ENCODE results near the gene KANK4. TPM values are rescaled to one million over a fixed set of nuclear protein-coding genes. Genes with fewer than 3 reads are reported as not detected.

The KANK4 gene
- total RNA-seq, 1 experiment from 2014 or later, result not detected

DNA sequence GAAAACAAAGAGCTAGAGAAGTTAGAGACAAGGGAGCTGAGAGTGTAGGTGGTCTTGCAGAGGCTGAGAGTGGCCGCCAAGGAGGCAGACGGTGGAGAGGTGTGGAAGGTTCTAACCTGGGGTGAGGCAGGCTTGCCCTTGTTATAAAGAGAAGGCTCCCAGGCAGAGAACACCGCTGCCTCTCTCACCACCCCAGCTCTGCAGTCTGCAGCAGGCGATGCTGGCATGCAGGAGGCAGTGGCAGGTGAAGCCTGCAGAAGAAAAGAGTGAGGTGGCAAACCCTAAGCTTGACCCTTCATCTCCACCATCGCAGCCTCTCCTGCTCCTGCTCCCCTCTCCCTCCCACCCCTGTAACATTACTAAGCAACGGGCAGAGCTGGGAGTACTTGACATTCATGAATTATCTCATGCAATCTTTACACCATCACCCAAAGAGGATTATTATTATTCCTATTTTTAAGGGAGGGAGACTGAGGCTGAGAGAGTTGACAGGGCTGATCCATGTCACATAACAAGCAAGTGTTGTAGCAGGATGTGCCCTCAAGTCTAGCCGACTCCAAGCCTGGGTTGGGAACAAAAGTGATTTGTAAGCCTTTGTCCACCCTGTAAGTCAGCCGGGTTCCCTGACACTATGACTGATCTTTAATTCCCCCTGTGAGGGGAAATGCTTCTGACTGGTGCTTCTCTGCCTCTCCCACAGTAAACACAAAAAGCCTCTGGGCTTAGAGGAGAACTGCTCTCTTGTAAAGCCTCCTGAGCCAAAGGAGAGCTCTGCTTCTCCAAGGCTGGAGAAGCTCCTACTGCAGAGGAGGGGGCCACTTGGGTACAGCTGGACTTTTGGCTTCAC lies 36.1 kb downstream of the KANK4 start:
- in situ Hi-C loops (cut with HindIII; ENCODE audit: low pct_unique_long_range_greater_than_20kb, low sequenced_read_pairs), result no loop called here
- no peak for DNase-seq (ENCODE audit: low read depth)

DNA sequence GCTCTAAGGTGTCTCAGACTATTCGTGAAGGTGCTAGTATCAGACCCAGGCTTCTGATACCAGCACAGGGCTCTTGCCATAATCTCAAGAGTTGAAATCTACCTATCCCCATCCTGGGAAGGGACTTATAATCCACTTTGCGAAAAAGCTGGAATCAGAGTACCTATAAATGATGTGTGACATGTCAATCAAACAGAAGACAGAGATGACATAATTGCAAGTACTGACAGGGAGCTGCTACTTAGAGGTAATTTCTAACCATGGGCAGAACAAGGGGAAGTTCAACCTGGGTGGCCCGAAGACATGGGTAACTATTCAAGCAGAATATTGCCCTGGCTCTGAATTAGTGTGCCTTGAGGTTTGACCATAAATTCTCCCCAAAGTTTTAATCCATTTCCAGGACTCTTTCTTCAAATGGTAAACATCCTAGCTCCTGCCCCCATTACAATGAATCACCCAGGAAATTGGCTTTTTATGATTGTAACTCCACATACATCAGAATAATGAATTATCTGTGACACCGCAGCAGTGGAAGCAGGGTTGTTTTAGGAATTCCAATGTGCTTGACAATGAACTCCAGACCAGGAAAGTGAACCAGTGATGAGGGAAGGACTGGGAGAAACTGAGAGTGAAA lies 37.2 kb downstream of the KANK4 start:
- no peak for DNase-seq (ENCODE audit: low read depth)
- in situ Hi-C loops (cut with HindIII; ENCODE audit: low pct_unique_long_range_greater_than_20kb, low sequenced_read_pairs), result no loop called here

DNA sequence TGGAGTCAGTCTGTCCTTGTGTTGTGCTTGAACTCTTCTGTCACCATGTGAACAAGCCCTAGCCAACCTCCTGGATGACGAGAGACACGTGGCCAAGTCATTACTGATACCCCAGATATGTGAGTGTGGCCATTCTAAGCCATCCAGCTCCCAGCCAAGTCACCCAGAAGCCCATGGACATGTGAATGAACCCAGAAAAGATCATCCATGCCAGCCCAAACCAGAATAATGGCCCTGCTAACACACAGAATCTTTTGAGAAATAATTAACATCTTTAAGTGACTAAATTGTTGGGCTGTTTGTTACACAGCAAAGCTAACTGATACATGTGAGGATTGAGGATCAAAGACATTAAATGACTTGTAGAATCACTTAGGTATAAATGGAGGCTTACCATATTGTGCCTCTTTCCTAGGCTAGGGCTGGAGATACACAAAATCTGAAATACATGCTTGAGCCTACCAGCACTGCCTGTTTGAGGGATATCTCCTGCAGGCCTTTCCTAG lies 38.2 kb downstream of the KANK4 start:
- no peak for DNase-seq (ENCODE audit: low read depth)
- in situ Hi-C loops (cut with HindIII; ENCODE audit: low pct_unique_long_range_greater_than_20kb, low sequenced_read_pairs), result no loop called here

DNA sequence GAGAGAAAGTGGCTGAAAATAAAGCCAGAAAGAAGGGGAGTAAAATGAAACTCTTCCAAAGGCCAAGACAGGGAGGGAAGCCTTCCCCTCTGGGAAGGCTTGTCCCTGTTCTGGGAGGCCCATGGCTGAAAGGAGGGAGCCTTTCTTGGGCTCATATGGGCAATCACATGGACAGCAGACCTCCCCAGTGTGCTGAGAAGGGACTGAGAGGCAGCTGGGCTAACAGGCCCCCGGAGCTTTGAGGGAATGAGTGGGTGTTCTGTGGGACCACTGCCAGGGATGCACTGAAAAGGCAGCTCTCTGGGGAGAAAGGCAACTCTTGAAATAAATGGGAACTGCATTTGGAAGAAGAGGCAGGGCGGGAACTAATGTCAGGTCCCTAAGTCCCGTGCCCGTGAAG lies 39.1 kb downstream of the KANK4 start:
- in situ Hi-C loops (cut with HindIII; ENCODE audit: low pct_unique_long_range_greater_than_20kb, low sequenced_read_pairs), result no loop called here
- no peak for DNase-seq (ENCODE audit: low read depth)

DNA sequence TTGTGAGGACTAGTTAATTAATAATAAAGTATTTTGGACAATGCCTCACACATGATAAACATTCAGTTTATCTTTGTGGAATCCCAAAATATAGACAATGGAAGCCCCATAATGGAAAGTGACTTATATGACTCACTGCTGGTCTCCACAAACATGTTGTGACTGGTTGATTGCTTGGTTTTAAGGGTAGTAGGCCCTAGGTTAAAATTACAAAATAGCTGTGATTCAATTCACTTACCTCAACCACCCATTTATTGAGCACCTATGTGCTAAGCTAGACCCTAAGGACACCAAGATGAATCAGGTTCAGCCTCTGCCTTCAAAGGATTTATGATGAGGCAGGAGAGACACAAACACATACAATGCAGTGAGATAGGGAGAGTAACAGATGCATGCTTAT lies 42.4 kb downstream of the KANK4 start:
- DNase-seq (ENCODE audit: low read depth), result no peak
- in situ Hi-C loops (cut with HindIII; ENCODE audit: low pct_unique_long_range_greater_than_20kb, low sequenced_read_pairs), result no loop called here

DNA sequence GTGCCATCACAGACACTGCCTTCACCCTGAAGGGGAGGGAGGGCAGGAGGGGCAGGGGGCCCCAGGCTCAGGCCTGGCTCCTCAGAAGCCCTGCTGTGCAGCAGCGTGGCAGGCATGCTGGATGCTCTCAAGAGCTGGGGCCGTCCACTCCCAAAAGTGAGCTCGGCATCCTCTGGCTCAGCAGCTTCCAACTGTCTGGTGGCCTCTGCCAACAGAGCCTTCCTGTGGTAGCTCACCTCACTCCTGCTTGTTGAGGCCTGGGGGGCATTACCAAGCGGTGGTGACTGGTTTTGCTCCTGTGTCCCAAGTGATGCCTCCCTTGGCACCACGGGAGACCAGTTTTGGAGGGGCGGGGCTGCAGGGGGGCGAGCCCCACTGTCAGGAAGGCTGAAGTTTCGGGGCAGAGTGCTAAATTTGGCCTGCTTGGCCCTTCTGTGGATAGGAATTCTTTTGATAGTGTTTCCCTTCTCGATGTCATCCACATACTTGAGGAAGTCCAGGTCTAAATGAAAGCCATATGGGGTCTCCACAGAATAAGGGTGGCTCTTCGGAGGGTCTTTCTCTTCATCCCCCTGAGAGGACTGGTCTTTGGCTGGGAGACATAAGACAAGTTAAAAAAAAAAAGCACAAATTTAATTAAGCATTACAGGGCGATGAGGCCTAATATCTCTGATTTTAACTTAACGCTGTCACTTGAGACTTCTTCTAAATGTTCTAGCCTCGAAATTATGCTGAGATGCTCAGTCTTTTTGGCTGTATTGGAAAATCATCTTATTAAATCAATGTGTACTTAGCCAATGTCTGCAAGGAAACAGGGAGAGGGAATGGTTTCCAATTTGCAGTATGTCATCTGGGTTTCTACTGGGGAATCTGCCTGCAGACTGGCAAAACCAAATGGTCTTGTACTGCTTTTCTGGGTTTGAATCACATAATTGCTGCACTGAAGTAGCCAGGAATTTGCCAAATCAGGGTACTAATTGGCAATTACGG lies 44.4 kb downstream of the KANK4 start:
- in situ Hi-C loops (cut with HindIII; ENCODE audit: low pct_unique_long_range_greater_than_20kb, low sequenced_read_pairs), result no loop called here
- no peak for DNase-seq (ENCODE audit: low read depth)

DNA sequence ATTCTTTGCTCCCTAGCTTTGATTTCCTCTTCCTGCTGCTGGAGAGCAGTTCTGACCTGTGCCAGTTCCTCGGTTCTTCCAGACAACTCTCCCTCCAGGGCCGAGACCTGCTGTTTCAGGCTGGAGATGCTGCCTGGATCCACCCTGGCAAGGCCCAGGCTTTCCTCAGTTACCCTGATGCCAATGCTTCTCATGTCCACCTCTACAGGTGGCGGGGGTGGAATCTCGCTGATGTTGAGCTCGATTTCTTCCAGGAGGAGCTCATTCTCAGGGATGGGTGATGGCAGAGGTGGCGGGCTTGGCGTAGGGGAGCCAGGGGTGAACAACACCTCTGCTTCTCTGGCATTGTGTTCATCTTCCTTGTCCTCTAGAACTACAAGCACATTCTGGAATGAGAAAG lies 45.3 kb downstream of the KANK4 start:
- in situ Hi-C loops (cut with HindIII; ENCODE audit: low pct_unique_long_range_greater_than_20kb, low sequenced_read_pairs), result no loop called here
- DNase-seq (ENCODE audit: low read depth), result no peak

DNA sequence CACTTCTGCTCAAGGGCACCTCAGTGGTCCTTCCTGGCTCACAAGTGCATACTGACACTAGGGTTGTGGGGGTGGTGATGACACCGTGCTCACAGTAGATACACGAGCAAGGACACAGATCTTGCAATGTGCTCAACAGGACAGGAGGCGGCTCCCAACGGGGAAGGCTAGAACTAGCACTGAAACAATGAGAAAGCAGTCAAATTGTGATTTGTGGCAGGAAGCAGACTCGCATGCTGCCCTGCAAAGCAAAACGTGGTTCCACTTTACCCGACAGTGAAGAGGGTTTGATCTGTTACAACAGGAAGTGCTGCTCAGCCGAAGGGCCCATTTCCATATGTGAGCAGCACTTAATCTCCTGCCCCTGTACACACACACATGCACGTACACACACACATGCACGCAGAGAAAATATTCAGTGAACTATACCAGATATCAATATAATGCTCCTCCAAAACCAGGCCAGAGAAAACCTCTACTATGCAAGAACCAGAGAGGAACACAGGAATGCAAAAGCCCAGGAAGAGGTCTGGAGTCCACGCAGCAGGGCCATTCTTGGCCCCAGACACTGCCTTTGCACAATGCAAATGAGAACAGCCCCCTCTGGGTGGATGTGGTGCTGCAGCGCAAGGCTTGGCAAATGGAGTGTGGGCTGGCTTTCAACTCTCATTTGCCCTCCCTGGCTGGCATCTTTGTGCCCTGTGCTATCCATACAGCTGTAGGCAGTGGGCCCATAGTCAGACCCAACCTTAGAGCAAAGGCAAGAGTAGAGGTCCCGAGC lies 47.1 kb downstream of the KANK4 start:
- no peak for DNase-seq (ENCODE audit: low read depth)

DNA sequence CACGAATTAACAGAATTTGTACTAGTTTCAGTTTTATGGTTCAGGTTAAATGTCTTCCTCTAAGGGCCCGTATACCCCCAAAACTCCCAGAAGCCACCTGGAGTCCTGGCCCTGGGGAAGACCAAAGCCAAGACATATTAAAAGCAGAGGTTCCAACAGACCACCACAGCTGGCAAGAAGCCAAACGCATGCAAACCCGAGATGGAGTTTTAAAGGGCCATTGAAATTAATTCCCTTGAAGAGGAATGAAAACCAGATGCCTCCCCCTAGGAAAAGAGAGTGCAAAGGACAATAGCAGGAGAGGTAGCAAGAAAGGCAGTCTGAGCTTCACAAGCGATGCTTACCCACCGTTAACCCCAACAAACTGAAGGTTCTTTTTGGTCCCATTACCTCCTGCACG lies 48.1 kb downstream of the KANK4 start:
- in situ Hi-C loops (cut with HindIII; ENCODE audit: low pct_unique_long_range_greater_than_20kb, low sequenced_read_pairs), result no loop called here
- no peak for DNase-seq (ENCODE audit: low read depth)

More for the DNA sequence above, 47.1 kb downstream of the KANK4 start:
- in situ Hi-C loops (cut with HindIII; ENCODE audit: low pct_unique_long_range_greater_than_20kb, low sequenced_read_pairs), result no loop called here

DNA sequence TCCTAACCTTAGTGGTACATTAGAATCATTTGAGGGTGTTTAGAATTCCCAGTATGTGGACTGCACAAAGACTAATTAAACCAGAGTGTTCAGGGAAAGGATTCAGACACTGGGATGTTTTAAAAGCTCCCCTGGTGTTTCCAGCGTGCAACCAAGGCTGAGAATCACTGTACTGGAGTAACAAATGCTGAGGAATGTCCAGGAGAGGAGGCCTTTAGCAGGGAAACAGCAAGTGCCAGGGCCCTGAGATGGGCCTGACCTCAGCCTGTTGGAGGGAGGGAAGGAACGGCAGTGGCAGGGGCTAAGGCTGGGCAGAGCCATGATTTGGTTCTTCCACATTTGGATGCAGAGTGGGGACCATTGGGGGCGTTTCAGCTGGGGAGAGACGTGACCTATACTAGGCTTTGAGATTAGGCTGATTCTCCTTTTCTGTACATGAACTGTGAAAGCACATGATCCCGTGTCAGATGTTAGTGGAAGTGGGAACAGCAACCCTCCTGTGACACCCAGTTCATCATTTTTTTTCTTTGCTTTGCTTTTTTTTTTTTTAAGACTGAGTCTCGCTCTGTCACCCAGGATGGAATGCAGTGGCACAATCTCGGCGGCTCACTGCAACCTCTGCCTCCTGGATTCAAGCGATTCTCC lies 49.3 kb downstream of the KANK4 start:
- no peak for DNase-seq (ENCODE audit: low read depth)
- in situ Hi-C loops (cut with HindIII; ENCODE audit: low pct_unique_long_range_greater_than_20kb, low sequenced_read_pairs), result no loop called here

DNA sequence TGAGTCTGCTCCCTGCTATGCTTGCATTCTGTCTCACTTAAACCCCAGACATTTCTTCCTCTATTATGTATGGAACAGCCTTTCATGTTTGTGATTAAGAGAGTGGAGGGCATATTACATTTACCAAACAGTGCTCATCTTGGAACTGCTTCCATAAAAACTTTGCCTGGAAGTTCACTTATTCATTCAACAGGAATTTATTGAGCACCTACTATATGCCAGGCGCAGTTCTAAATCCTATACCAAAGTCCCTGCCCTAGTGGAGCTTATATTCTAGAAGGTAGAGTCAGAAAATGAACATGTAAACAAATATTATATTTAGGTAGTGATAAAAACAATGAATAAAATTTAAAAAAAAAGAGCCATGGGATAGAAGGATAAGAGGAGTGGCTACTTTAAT lies 49.8 kb downstream of the KANK4 start:
- DNase-seq (ENCODE audit: low read depth), result no peak
- in situ Hi-C loops (cut with HindIII; ENCODE audit: low pct_unique_long_range_greater_than_20kb, low sequenced_read_pairs), result no loop called here

DNA sequence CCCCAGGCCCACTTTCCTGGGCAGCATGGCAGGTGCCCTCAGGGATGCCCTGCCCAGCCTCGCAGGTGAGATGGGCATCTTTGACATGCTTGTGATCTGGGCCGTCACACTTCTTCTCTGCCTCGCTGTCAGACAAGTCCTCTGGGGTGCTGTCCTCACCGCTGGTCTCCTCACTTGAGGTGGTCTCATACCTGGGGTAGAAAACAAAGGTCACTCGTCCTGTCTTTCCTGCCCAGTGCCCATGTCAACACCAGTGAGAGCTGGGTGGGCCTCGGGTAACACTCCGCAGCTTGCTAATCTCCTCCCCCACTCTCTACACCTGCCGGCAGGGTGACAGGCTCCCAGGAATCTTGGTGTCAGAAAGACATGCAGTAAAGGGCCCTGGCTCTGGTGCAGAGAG lies 50.9 kb downstream of the KANK4 start:
- no peak for DNase-seq (ENCODE audit: low read depth)
- in situ Hi-C loops (cut with HindIII; ENCODE audit: low pct_unique_long_range_greater_than_20kb, low sequenced_read_pairs), result no loop called here

DNA sequence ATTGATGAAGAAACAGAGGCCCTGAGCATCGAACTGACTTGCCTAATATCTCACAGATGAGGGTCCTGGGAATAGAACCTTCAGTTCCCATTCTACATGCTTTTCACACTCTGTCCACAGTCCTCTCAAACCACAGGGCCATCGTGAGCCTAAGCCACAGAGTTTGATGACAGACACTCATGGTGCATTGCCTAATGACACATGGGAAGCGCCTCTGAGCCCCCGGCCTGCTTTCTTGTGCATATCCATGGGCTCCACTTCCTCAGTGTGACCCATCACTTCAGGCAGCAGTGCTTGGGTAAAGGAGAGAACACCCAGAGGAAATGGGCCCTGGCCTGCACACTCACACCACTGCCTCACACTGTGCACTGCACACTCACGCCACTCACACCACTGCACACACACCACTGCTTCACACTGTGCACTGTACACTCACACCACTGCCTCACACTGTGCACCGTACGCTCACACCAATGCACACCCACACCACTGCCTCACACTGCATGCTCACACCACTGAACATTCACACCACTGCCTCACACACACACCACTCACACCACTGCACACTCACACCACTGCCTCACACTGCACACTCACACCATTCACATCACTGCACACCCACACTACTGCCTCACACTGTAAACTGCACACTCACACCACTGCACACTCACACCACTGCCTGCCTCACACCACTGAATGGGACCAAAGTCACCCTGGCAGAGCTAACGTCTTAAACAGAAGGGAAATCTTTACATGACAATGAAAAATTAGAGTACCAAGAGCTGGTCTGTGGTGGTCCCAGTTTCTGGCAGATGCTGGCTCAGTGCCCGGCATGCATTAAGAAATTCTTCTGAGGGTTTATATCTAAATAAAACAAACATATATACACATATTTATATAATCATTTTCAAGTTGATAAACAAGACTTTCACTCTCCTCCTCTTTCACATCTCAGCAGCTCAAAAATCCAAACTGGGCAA lies 53.0 kb downstream of the KANK4 start:
- in situ Hi-C loops (cut with HindIII; ENCODE audit: low pct_unique_long_range_greater_than_20kb, low sequenced_read_pairs), result no loop called here

DNA sequence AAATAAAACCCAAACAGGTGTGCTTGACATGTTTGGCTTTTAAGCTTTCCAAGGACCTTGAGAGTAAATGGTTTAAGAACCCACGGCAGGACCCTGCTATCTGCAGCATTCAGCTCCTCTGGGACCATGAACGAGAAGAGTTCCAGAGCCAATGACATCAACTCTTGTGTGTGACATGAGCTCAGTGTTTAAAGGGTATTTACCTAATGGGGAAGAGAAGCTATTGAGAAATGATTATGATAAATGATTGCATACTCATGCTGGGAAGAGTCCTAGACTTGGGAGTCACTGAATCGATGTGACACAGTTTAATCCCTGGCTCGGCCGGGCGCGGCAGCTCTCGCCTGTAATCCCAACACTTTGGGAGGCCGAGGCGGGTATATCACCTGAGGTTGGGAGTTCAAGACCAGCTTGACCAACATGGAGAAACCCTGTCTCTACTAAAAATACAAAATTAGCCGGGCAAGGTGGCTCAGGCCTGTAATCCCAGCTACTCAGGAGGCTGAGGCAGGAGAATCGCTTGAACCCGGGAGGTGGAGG lies 55.4 kb downstream of the KANK4 start:
- DNase-seq (ENCODE audit: low read depth), result no peak
- in situ Hi-C loops (cut with HindIII; ENCODE audit: low pct_unique_long_range_greater_than_20kb, low sequenced_read_pairs), result no loop called here

More for the DNA sequence above, 53.0 kb downstream of the KANK4 start:
- no peak for DNase-seq (ENCODE audit: low read depth)

DNA sequence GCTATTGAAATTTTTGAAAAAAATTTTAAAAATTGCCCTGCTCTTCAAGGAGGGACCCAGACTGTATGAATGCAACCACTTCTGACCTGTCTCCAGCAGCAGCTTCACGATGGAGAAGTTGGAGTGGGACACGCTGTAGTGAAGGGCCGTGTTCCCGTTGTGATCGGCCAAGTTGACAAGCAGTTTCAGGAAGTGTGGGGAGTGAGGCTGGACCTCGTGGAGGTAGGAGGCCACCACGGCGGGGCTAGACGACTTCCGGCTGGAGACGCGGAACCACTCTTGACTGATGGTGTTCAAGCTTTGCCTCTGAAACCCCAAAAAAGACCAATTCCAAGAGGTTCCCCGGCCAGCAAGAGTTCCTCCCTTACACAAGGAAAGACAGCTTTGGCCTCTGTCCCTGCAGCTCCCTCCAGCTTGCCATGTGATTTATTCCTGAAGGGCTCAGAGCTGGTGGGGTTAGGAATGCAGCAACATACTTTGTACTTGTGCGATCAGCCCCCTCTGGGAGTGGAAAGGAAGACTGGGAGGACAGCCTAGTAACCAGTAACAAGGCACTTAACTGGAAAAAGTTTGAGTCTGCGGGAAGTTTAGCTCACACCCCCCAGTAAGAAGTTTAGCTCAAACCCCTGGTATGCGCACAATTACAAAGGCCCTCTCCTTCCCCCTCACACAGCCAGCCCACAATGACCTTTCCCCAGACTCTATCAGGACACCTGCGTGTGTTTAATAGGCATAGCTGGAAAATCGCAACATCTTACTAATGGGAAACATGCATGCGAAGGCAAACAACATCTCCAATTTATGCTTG lies 56.0 kb downstream of the KANK4 start:
- DNase-seq (ENCODE audit: low read depth), result no peak
- in situ Hi-C loops (cut with HindIII; ENCODE audit: low pct_unique_long_range_greater_than_20kb, low sequenced_read_pairs), result no loop called here

Measured in Caki2 (cell line).